SHP77 (cell line): Measurements from ENCODE around the gene LRRC4C.
"Not testable (repeated sequence)": the region's sequence is repeated elsewhere in the genome, so short reads cannot be mapped to it uniquely, and the experiment has no call there.

ENCODE experiments used
- DNase-seq, 2 experiments: peaks; one replicate each; lab custom pipeline; 2025; lab: John Stamatoyannopoulos, UW

Gene LRRC4C

DNA sequence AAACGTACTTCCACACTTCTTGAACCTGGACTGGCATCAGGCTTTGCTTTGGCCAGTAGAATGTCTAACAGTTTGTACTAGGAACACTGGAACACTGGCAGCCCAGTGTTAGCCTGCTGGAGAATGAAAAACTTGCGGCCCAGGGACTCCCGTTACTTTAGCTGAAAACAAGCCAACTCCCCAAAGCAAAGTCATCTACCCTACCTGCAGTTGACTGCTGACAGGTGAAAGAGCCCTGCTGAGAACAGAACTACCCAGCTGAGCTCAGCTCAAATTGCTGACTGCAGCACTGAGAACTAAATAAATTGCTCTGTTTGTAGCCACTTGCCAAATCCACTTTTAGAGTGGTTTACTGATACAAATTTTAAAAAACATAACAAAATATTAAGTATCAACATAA lies 342.5 kb downstream of the LRRC4C start:
- no peak for DNase-seq

DNA sequence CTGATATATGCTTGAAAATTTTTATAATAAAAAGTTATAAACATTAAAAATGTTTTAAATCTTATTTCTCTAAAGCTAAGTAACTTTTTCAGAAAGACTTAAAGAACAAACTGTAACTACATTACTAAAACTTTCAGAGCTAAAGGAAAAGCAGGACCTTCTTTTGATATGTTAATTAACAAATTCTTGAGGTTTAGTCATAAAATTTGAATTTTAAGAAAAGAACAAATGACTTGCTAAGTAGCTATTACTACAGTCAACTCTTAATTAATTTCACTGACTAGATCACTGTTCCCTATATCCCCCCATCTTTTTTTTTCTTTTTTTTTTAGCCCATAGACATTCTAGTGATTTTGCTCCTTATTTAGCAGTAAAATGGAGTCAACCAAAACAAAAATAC lies 344.4 kb downstream of the LRRC4C start:
- DNase-seq = no peak

DNA sequence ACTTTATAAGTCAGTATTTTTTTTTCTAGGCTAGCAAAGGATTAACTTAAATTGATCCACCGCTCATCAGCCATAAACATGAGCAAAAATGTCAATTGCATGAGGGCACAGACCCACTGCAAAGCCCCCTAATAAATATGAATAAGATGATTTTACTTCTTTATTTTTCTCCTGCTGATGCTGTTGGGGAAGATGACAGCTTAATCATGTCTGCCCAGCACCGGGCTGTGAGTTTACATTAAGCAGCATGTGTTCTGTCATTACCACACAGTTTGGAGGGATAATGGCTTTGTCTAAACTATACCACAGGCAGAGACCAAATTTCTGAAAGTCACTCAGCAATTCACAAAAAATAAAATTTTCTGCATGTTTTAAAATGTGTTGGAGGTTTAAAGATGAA lies 346.3 kb downstream of the LRRC4C start:
- no peak for DNase-seq

DNA sequence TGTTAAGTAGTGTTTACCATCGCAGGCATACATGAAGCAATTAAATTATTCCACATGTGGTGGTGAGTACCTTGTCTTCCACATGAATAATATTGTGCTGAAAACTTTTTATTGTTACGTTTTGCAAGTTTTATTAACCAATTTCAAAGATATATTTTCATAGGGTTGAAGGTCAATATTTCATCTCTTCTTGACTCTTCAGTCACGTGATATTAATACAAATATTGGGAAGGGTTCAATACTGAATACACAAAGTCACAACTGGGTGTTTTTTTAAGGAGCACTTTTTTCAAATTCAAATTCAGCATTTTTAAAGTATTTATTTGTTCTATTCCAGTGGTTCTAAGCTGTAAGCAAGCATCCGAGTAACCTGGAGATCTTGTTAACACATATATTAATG lies 348.9 kb downstream of the LRRC4C start:
- no peak for DNase-seq

DNA sequence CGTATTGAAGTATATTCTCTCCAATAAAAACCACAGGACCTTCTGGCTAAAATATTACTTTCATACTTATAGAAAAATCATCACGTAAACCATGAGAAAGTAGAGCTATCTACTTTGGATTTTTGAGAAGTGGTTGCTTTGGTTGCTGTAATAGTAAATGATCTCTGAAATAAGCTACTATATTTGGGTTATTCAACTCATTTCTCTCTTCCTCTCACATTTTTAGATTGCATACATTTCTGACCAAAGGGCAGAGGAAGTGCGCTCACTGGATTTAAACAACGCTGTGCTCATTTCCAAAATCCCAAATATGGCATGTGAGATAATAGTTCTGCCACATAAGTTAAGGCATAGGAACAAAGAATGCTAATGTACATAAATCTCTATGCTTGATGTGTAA lies 357.0 kb downstream of the LRRC4C start:
- DNase-seq = no peak

DNA sequence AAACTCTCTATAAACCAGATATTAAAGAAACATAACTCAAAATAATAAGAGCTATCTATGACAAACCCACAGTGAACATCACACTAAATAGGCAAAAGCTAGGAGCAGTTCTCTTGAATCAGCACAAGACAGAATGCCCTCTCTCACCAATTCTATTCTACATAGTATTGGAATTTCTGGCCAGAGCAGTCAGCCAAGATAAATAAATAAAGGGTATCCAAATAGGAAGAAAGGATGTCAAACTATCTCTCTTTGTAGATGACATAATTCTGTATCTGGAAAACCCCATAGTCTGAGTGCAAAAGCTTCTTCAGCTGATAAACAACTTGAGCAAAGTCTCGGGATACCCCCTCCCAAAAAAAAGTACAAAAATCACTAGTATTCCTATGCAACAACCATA lies 359.8 kb downstream of the LRRC4C start:
- no peak for DNase-seq

DNA sequence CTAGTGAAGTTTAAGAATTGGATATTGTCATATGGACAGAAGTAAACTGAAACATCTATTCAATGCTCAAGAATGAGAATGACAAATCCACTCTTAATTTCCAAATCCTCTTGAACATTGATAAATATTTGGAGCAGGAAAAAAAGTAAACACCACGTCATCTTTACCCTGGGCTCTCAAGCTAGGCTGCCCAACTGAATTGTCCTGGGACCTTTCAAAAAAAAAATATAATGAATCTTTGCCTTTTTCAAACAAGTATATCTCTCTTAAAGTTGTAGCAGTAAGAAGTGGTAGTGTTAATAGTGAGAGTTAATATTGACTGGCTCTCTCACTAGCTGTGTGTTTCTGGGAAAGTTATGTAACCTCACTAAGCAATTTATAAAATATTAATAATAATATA lies 374.3 kb downstream of the LRRC4C start:
- no peak for DNase-seq

DNA sequence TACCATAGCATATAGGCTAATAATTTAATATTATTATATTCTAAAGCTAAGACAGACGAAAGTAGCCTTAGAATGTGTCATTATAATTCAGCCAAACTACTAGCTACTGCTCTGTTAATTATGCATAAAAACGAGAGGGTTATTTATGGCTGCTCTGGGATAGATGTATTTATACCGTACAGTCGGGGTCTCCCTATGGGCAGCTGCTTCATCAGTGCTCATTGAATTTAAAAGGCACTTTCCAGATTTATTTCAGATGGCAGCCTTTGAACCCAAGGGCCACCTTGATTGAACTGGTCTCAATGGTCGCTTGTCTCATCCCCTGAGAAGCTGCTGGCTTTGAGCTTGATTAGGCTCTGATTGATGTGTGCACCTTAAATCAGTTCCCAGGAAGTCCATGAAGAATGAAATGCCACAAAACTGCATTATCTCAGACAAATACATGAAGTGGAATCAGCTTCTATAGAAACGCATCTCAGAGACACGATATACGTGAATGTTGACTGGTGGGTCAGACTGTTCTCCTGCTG lies 377.6 kb downstream of the LRRC4C start:
- DNase-seq = no peak

DNA sequence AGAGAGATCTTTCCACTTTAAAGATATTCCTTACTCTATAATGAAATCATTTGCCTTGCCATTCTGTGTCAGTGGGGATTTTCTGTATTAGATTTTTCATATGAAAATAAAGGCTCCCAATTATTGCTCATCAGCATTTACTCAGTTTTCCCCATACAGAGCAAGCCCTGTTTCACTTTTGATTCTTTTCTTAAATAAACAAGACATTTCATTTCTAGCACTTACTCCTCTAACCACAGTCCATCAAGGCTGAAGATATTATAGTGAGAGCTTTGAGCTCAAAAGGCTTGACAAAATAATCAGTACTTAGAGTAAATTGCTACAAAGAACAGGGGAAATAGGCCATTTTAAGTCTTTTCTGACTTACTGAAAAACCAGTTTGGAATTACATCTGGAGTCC lies 385.1 kb downstream of the LRRC4C start:
- DNase-seq = no peak

DNA sequence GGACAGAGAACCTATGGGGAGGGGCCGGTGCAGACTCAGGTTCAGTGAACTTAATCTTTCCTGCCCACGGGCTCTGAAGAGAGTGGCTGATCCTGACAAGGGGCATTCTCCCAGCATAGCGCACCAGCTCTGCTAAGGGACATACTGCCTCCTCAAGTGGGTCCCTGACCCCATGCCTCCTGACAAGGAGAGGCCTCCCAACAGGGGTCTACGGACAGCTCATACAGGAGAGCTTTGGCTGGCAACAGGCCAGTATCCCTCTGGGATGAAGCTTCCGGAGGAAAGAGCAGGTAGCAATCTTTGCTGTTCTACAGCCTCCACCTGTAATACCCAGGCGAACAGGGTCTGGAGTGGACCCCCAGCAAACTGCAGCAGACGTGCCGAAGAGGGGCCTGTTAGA lies 394.0 kb downstream of the LRRC4C start:
- DNase-seq = no peak

DNA sequence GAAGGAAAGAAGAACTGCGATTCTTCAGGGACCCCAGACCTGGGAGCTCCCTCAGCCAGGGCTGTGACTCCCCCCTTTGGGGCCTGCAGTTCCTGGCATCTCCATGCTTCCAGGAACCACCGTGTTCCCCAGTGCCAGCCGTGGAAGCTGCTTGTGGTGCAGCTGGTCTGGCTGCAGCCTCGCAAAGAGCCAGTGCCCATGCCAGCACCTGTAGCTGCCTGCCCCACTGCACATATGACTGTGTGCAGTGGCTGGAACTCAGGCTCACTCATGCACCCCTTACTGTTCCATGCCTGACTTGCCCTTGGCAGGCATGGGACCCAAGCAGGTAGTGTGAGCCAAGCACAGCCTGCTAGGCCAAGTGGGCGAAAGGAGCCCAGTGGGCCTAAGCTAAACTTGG lies 401.3 kb downstream of the LRRC4C start:
- no peak for DNase-seq

DNA sequence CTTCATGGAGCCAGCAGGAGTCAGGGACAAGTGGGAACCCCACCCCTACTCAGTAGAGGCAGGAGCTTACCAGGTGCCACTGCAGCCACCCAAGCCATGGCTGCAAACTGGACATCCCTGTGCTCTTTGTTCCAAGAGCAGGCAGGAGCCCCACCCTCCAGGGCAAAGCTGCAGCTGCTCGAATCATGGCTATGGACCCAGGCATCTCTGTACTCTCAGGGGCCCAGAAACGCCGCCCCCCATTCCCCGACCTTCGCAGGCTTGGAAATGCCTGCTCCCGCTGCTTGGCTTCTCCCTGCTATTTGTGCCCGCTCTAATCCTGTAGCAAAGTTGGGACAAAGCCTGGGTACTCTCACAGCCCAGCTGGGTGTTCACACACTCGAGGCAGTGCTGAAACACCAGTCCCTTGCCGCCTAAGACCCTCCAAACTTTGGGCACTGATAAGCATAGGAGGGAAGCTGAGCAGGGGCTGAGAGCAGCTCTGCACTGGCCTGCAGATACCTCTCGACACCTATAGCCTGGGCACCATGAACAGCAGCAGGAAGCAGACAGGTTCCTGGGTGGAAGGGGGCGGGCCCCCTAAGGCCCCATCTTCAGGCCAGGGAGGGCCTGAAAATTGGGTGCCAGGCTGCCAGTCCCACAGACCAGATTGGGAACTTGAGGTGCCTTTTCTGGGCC lies 402.4 kb downstream of the LRRC4C start:
- no peak for DNase-seq

DNA sequence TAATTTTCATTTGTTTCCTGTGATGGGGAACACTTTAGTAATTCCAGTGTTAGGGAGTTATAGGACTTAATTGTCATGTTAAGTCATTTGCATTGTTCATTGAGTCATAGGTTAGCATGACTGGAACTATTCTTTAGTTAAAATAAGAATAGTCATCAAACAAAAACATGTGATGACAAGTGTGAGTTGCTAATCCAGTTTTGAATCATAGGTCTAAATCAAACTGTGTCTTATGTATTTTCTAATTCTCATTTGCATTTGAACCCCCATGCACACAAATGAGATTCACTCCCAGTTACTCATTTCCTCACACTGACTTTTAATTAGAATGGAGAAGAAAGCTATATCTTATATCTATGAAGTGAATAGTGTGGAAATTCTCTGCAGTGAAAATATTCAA lies 405.6 kb downstream of the LRRC4C start:
- no peak for DNase-seq

DNA sequence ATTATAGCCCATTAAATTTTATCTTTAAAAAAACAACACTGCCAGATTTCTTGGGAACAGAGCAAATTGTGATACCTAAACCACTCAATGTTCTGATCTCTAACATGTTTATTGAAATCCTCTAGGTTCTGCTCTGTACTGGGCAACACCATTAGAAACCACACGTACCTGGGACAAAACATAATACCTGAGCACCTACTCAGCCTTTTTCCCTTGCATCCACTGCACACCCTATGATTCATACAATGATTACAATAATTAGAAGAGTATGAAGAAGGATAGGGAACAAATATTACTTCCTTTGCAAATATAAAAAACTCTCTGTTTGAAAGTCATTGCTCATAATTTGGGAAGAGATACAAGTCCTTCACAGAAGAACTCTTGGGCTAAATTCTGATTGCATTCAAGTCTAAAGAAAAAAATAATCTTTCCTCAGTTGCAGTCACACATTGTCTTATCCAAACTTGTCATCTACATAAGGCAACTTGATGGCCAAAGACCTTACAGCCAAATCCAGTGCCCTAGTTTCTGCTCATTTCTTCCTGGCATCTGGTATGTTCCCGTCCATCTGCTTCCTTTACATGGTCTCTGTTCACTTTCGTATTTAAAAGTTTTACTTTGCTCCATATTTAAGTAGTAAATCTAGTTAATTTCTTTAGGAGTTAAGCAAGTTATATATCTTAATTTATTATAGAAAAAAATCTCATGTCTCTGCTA lies 407.4 kb downstream of the LRRC4C start:
- no peak for DNase-seq

DNA sequence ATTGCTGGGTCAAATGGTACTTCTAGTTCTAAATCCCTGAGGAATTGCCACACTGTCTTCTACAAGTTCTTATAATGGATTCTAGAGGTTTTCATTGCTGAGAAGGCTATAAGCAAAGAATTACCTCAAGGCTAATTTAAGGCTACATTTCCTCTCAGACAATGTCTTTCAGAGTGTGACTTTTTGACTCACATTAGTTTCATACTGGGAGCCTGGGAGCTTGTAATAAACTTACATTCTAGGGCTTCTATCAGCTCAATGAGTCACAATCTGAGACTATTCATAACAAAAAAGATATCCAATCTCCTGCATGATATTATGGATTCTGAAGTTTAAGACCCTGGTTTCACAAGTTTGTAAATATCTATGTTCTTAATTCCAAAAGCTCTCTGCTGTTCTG lies 408.7 kb downstream of the LRRC4C start:
- DNase-seq = no peak

DNA sequence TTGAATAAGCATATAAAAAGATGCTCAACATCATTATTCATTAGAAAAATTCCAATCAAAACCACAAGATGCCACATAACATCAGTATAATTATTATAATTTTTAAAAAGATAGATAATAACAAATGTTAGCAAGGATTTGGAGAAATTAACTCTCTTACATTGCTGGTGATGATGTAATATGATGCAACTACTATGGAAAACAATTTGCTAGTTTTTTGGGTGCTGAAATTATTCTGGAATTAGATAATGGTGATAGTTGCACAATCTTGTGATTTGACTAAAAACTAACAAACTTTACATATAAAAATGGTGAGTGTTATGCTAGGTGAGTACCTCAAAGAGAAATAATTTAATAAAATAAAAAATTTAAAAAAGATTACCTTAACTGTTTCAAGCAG lies 412.2 kb downstream of the LRRC4C start:
- DNase-seq = no peak

DNA sequence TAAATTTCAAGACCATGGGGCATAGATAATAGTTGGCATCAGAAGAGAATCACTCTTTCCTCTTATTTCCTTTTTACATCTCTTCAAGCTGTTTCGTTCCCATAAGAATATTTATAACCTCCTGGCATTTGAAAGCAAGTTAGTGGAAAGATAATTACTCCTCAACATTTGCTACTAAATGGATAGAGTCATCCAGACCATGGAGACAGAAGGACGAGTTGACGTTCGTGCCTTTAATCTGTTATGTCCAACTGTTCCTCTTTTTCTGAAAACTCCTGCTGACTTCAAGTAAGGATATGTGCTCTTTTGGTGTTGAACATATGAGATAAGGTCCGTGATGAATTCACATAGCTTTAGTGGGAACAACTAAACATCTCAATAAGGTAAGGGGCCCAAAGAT lies 414.2 kb downstream of the LRRC4C start:
- no peak for DNase-seq

DNA sequence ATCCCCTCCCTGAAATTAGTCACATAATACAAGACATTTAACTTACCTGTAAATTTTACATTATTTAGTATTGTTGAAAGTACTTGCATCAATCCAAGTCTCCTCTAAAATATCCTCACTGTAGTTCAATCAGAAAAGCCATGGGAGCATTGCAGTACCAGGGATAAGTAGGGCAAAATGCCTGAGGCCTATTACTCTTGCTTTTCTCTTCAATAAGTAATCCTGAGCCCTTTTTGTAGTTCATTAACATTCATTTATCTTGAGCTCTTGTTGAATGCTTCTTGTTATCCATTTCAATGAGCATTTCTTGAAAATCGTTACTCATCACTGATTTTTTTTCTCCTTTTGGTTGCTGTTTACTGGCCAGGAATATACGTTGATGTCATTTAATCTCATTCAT lies 414.7 kb downstream of the LRRC4C start:
- no peak for DNase-seq

DNA sequence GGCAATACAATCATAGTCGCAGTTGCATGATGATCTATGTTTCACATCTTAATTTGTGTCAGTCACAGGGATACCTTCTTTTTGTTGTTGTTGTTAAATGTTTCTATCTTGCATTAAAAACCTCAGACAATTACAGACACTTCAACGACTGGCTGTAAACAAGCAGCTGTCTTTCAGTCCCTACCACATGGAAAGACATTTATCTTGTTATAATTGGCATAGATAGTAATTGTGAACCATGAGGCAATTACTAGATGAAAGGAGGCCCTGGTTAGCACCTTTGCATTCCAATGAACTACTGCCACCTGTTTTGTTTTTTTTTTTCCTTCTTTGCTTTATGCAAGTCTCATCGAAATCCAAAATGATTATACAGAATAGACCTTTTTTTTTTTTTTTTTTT lies 416.8 kb downstream of the LRRC4C start:
- no peak for DNase-seq

DNA sequence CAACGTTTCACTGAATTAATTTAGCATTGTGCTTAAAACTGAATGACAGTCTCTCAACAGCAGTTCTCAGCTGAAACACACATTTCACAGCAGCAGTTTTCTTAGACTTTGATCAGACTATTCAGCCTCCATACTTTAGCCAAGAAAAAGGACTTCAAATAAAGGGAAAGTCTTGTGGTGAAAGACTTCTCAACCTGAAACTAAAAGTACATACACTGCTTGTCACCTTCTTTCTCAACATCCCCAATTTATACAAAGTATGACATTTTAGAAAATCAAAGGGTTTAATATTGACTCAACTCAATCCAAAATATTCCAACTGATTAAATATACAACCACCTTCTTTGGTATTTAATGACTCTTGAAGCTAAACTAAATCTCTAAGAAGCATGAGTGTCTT lies 419.0 kb downstream of the LRRC4C start:
- no peak for DNase-seq

DNA sequence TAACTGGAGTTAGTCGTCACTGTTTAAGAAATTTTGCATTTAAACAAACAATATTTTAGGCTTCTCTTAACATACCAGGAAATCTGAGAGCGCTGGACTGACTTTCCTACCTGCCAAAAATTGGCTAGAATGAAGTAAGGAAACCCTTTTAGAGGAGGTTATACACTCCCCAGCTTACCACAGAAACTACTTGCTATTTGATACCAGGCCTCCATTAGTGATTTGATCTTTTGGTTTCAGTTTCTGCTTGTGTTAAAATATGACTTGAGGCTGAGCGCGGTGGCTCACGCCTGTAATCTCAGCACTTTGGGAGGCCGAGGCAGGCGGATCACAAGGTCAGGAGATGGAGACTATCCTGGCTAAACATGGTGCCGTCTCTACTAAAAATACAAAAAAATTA lies 419.9 kb downstream of the LRRC4C start:
- no peak for DNase-seq

DNA sequence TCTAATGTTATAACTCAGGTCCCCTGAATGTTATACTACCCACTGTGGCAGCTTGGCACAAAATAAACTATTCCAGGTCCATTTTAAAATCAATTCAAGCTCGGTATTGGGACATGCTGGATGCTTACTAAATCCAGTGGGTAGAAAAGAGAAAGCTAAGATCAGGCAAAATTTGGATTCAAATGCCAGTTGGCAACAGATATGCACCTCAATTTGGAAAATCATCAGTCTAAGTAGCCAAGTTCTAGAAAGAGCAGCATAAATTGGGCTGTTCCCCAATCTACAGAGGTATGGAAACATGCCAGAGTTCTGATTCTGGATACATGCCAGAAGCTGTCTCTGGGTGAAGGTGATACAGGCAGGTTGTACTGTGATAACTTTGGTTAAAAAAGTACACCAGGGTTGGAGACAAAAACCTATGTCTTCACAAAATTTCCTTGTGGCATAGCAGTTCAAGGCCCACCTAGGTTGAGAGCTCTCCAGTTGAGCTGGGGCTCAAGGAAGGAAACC lies 427.8 kb downstream of the LRRC4C start:
- no peak for DNase-seq

DNA sequence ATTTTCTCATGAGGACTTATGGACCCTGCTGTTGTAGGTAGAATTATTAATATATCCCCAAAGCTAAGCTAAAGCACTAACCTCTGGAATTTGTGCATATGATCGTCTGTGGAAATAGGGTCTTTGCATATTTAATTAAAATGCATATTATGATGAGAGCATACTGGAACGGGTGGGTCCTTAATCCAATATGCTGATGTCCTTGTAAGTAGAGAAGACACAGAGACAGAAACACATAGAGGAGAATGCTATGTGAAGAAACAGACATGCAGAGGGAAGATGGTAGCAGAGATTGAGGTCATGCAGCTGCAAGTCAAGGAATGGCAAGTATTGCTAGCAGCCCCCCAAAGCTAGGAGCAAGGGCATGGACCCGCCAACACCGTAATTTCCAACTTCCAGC lies 439.2 kb downstream of the LRRC4C start:
- DNase-seq = no peak

DNA sequence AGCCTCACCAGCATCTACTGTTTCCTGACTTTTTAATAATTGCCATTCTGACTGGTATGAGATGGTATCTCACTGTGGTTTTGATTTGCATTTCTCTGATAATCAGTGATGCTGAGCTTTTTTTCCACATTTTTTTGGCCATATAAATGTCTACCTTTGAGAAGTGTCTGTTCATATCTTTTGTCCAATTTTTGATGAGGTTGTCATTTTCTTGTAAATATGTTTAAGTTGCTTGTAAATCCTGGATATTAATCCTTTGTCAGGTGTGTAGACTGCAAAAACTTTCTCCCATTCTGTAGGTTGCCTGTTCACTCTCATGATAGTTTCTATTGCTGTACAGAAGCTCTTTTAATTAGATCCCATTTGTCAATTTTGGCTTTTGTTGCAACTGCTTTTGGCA lies 439.8 kb downstream of the LRRC4C start:
- not testable (repeated sequence) for DNase-seq
